HG03460 (cell line): Measurements from ENCODE around the gene VIPR1.
A peak's percentile ranks its signal among the peaks of the same experiment; 100 is the strongest.
"Not testable (repeated sequence)": the region's sequence is repeated elsewhere in the genome, so short reads cannot be mapped to it uniquely, and the experiment has no call there.

Experiments
- ATAC-seq: cut with Tn5 transposase; IDR thresholded peaks from one replicate; pipeline ENCODE4 v1.9.1; 2021; ENCODE audit not compliant: unreplicated experiment

VIPR1 gene

DNA sequence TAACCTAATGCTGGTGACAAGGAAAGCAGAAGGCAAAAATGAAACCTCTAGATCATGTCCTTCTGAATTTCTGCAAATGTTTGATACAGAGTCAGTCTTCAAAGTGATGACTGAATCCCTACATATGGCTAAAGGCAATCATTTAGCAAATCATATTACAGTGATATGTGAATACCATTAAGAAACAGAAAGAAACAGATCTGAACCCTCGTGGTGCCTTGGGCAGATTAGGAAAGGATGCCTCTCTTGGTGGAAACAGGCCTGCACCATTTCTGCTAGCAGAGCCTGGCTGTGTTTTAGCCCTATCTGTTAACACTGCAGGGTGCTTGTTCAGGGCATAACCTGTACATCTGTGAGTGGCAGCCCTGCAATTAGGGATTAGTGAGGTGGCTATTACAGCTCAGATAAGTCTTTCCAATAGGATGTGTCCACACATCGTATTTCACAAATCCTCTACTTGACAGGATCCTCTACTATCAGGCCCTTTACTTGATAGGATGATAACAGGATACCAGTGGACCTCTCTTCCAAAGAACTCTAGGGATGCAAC, 67.2 kb downstream of the VIPR1 start:
- ATAC-seq: no peak

DNA sequence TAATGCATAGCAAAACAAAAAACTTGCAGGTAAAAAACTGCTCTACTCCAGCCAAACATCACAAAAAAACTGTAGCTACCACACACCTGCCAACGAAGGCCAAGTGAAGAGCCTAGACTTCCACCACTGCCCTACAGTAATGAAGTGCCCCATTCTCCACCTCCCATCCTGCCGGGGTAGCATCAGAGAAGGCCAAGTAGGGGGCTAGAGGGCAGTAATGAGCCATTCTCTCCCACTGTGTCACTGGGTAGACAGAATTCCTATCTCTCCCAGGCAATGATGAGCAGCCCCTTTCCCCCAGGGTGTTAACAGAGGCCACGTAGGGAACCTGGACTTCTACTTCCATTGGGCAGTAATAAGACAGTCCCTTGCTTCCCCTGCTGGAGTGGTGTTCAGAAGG, 69.8 kb downstream of the VIPR1 start:
- no peak for ATAC-seq

DNA sequence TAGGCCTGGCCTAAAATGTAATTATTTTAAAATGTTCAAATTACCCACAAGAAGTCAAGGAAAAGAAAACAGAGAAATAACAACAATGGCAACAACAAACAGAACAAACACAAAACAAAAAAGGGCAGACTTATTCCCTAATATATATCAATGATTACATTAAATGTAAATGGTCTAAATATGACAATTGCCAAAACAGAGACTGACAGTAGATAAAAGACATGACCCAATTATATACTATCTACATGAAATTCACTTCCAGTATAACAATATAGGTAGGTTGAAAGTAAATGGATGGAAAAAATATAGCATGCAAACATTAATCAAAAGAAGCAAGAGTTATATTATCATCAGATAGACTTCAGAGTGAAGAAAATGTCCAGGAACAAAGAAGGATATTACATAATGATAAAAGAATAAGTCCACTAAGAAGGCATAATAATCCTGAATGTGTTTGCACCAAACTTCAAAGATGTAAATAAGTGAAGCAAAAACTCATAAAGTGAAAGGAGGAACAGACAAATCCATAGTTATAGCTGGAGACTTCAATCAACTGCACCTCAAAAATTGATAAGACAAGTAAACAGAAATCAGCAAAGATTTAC, 72.8 kb downstream of the VIPR1 start:
- ATAC-seq: no peak

DNA sequence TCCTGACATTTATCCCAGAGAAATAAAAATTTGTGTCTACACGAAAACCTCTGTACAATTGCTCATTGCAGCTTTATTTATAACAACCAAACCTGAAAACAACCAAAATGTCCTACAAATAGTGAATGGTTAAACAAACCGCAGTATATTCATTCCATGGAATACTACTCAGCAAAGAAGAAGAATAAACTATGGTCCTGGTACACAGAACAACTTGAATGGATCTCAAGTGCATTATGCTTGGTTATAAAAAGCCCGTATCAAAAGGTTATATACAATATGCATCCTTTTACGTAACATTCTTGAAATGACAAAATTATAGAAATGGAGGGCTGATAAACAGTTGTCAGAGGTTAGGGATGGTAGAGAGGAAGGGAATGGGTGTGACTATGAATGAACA, 75.6 kb downstream of the VIPR1 start:
- ATAC-seq: no peak

DNA sequence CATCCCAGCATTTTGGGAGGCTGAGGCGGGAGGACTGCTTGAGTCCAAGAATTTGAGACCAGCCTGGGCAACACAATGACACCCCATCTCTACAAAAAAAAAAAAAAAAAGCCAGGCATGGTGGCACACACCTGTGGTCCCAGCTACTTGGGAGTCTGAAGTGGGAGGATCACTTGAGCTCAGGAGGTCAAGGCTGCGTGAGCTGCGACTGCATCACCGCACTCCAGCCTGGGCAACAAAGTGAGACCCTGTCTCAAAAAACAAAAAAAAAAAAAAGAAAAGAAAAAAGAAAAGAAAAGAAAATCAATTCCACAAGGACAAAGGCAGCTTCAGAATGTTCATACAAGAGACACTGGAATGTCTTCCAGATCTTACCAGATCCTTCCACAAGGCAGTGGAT, 76.9 kb downstream of the VIPR1 start:
- not testable (repeated sequence) for ATAC-seq

DNA sequence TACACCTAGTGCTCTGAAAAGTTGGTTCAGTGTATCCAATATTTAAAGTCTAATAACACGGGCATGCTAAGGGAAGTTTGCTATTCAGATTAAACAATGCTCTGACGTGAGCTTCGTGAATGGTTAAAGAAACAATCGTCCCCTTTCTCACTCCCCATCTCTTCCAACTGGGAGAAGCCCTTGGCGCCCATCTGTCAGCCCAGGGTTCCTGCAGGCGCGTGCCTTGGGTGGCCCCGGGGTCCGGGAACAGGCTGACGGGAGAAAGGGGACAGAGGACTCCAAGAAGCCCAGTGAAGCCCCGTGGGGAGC, 78.9 kb downstream of the VIPR1 start:
- ATAC-seq: no peak

DNA sequence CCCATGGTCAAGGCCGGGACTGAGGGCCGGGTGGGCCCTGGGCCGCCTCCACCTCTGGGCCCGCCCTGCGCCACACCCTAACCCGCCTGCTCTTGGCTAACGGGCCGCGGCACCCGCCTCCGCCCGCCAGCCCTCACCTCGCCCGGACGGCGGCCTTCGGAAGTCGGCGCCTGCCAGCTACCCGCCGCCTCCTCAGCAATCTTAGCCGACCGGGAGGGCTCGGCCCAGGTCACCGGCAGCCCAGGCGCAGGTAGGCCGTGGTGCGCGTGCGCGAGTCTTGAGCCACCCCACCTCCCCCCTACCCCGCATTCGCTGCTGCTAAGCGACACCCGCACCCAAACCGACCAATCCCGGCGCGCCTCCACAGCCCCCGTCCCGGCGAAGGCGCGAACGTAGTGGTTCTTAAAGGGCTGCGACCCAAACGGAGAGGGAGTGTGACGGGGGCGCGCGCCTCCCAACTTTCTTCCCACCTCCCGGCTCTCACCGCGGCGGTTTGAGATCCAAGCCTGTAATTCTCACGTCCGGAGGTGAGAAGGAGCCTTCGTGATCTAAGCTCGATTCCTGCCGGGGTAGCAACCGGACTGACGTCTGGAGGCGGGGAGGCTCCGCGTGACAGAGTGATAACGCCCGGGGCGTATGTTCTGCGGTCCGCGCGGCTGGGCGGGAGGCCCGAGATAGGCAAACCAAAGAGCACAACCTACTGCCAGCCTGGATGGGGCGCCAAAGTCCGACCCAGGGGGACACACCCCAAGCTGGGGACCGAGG, 79.4 kb downstream of the VIPR1 start, which contains the start of gene SEC22C:
Gene SEC22C, minus strand, starts transcription at position 259 of the 765 bp plus-strand sequence. CDS start 12,921 bp downstream, outside the sequence.
- peak; percentile 88 for ATAC-seq

DNA sequence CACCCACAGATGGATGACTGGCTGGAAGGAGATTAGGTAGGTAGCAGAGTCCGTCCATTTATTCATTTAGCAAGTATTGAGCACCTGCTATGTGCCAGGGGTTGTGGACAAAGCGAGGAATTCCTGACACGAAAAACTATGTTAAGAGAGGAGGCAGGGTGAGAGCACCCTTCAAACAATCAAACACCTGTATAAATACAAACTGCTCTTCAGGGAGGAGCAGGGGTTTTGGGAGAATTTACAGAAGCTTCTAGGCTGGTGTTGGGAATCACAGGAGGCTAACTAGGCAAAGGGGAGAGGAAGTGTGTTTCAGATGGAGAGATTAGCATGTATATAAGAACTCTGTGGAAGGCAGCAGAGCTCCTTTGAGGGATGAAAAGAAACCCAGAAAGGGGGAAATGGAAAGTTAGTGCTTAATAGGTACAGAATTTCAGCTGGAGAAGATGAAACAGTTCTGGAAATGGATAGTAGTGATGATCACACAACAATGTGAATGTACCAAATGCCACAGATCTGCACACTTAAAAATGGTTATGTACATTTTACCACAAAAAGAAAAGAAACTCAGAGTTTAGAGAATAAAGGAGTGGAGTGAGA, 80.1 kb downstream of the VIPR1 start:
- no peak for ATAC-seq
